B cell (primary cell): ENCODE measurements around the gene H6PD.

Experiments used
- EZH2 ChIP-seq: IDR thresholded peaks from 2 replicates; pipeline ENCODE4 v1.6.1; 2012; ENCODE audit warnings: borderline replicate concordance, low read depth, mild to moderate bottlenecking, moderate library complexity, low read length; ENCODE audit not compliant: insufficient read depth, poor library complexity, severe bottlenecking
- TF ChIP-seq, protein P1 (sequence below): fragments of 200-600 bp; IDR thresholded peaks from one replicate; pipeline ENCODE4 v1.8.0; 2022; ENCODE audit warnings: antibody characterized with exemption, mild to moderate bottlenecking

DNA sequence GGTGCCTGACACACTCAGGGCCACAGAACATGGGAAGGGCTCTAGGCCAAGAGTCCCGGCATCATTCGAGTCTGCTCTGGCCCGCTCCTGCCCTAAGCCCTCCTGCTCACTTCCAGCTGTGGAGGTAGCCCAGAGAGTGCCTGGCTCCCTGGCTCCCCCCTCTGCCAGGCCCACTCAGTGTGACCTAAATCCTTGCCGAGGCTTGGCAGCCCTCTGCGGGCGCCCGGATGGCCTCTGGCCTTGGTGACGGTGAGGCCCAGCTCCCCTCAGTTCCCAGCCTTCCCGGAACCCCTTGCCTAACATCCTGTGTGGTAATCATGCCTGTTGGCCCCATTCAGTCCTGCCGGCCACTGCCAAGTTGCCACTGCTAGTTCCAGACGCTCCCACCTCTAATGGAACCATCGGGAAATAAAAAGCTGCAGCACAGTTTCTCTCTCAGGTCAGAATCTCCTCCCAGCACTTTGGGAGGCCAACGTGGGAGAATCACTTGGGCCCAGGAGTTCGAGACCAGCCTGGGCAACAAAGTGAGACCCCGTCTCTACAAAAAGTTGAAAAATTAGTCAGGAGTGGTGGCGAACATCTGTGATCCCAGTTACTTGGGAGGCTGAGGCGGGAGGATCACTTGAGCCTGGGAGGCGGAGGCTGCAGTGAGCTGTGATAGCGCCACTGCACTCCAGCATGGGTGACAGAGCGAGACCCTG, 1.2 kb upstream of the H6PD start:
- TF ChIP-seq, protein P1, sequence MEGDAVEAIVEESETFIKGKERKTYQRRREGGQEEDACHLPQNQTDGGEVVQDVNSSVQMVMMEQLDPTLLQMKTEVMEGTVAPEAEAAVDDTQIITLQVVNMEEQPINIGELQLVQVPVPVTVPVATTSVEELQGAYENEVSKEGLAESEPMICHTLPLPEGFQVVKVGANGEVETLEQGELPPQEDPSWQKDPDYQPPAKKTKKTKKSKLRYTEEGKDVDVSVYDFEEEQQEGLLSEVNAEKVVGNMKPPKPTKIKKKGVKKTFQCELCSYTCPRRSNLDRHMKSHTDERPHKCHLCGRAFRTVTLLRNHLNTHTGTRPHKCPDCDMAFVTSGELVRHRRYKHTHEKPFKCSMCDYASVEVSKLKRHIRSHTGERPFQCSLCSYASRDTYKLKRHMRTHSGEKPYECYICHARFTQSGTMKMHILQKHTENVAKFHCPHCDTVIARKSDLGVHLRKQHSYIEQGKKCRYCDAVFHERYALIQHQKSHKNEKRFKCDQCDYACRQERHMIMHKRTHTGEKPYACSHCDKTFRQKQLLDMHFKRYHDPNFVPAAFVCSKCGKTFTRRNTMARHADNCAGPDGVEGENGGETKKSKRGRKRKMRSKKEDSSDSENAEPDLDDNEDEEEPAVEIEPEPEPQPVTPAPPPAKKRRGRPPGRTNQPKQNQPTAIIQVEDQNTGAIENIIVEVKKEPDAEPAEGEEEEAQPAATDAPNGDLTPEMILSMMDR, result no peak
- no peak for TF ChIP-seq EZH2
